GM18505 (cell line): ENCODE measurements around the gene SMIM44.
A peak's percentile ranks its signal among the peaks of the same experiment; 100 is the strongest.
"Not testable (repeated sequence)": the region's sequence is repeated elsewhere in the genome, so short reads cannot be mapped to it uniquely, and the experiment has no call there.

Experiments
- ATAC-seq: cut with Tn5 transposase; IDR thresholded peaks from one replicate; pipeline ENCODE4 v1.9.1; 2021; ENCODE audit not compliant: unreplicated experiment
- POLR2A ChIP-seq: IDR thresholded peaks from 4 replicates; pipeline ENCODE4 v1.6.1; 2011; ENCODE audit warnings: borderline replicate concordance; ENCODE audit not compliant: insufficient read depth, insufficient read length; ENCODE audit errors: extremely low read depth

The SMIM44 gene

DNA sequence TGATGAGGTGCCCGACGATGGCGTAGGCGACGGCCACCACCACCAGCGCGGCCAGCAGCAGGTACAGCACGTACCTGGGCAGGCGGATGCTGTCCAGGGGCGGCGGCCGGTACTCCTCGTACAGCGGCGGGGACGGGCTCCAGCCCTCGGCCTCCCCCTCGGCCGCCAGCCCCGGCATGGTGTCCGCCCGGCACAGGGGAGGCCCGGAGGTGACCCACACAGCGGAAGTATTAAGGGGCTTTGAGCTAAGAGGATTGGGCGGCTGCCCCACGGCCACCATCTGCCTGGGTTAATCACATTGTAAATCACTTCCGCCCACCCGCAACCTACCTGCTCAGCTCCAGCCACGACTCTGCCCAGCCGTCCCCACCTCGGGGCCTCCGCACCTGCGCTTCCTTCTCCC is at the start of gene SMIM44:
SMIM44 (minus strand) TSS at position 216 of the 403 bp plus-strand sequence; CDS start at position 178, 38 bp downstream.
- ATAC-seq, result no peak
- TF ChIP-seq POLR2A, result no peak

DNA sequence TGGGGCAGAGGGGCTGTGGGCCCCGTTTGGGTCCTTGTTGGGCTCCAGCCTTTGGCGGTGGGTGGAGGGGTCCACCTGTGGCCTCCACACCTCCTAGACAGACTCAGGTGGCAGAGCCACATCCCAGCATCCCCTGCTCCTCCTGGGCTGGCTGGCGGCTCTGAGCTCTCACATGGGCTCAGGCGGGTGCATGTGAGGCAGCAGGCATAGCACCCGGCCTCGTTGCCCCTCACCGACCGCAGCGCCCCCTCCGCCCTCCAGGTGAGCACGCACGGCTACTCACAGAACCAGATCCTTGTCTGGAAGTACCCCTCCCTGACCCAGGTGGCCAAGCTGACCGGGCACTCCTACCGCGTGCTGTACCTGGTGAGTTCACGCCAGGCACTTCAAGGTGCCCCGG is 49.8 kb upstream of the SMIM44 start:
- TF ChIP-seq POLR2A, result no peak
- no peak for ATAC-seq

DNA sequence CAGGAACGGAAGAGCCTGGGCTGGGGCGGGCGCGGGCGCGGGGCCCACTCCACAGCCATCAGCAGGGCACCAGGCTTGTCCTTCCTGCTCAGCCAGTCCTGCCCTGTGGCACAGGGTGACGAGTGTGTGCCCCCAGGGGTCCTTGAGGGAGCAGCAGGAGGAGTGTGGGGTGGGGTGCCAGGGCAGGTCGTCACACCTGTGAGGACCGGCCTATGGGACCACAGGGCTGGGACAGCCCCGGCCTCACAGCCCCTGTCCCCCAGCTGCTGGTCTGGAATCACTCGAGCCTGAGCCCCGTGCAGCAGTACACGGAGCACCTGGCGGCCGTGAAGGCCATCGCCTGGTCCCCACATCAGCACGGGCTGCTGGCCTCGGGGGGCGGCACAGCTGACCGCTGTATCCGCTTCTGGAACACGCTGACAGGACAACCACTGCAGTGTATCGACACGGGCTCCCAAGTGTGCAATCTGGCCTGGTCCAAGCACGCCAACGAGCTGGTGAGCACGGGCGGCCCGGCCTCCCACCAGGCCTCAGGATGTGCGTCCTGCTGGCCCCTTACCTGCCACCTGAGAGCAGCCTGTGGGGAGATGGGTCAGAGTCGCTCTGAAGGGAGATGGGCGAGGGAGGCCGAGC is 49.0 kb upstream of the SMIM44 start:
- TF ChIP-seq POLR2A, result no peak
- ATAC-seq, result no peak

DNA sequence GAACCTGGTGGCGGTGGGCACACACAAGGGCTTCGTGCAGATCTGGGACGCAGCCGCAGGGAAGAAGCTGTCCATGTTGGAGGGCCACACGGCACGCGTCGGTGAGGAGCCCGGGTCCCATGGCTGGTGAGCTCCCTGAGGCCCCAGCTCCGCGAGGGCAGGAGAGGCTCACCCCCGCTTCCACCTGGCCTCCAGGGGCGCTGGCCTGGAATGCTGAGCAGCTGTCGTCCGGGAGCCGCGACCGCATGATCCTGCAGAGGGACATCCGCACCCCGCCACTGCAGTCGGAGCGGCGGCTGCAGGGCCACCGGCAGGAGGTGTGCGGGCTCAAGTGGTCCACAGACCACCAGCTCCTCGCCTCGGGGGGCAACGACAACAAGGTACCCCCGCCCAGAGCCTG is 48.5 kb upstream of the SMIM44 start:
- ATAC-seq, result no peak
- no peak for TF ChIP-seq POLR2A

DNA sequence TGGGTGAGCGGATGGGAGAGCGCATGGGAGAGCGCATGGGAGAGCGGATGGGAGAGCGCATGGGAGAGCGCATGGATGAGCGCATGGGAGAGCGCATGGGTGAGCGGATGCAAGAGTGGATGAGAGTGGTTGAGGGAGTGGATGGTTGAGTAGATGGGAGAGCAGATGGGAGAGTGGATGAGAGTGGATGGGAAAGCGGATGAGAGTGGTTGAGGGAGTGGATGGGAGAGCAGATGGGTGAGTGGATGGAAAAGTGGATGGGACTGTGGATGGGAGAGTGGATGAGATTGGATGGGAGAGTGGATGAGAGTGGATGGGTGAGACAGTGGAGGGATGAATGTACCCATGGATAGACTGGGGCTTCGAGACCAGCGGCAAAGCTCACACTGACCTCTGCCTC is 47.1 kb upstream of the SMIM44 start:
- no peak for ATAC-seq

DNA sequence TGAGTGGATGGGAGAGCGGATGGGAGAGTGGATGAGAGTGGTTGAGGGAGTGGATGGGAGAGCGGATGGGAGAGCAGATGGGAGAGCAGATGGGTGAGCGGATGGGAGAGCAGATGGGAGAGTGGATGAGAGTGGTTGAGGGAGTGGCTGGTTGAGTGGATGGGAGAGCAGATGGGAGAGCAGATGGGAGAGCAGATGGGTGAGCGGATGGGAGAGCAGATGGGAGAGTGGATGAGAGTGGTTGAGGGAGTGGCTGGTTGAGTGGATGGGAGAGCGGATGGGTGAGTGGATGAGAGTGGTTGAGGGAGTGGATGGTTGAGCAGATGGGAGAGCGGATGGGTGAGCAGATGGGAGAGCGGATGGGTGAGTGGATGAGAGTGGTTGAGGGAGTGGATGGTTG is 46.1 kb upstream of the SMIM44 start:
- not testable (repeated sequence) for ATAC-seq

More for the DNA sequence above, 47.1 kb upstream of the SMIM44 start:
- no peak for TF ChIP-seq POLR2A

DNA sequence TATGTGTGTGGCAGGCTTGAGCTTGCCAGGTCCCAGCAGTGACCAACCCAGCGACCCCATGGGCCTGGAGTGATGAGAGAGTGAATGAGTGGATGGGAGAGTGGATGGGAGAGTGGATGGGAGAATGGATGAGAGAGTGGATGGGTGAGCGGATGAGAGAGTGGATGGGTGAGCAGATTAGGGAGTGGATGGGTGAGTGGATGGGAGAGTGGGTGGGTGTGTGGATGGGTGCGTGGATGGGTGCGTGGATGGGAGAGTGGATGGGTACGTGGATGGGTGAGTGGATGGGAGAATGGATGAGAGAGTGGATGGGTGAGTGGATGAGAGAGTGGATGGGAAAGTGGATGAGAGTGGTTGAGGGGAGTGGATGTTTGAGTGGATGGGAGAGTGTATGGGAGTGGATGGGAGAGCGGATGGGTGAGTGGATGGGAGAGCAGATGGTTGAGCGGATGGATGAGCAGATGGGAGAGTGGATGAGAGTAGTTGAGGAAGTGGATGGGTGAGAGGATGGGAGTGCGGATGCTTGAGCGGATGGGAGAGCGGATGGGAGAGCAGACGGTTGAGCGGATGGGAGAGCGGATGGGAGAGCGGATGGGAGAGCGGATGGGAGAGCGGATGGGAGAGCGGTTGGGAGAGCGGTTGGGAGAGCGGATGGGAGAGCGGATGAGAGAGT is 45.4 kb upstream of the SMIM44 start:
- no peak for ATAC-seq
- TF ChIP-seq POLR2A, result no peak

DNA sequence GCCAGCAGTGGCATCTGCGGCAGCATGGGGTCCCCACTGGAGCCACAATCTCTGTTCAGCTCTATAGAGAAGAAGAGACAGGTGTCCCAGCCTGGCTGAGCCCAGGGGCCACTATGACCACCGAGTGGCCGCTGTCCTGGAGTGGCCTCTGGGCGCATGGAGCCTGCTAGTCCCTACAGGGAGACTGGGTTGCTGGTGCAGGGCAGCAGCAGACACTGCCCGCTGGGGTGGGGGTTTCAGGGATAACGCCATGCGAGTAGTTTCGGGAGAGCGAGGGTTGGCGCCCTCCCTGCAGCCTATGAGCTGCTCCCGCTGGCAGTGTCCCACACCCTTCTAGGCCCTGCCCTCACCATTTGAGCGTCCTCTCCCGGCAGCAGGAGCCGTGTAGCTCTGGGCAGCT is 44.8 kb upstream of the SMIM44 start:
- ATAC-seq, result no peak
- no peak for TF ChIP-seq POLR2A

DNA sequence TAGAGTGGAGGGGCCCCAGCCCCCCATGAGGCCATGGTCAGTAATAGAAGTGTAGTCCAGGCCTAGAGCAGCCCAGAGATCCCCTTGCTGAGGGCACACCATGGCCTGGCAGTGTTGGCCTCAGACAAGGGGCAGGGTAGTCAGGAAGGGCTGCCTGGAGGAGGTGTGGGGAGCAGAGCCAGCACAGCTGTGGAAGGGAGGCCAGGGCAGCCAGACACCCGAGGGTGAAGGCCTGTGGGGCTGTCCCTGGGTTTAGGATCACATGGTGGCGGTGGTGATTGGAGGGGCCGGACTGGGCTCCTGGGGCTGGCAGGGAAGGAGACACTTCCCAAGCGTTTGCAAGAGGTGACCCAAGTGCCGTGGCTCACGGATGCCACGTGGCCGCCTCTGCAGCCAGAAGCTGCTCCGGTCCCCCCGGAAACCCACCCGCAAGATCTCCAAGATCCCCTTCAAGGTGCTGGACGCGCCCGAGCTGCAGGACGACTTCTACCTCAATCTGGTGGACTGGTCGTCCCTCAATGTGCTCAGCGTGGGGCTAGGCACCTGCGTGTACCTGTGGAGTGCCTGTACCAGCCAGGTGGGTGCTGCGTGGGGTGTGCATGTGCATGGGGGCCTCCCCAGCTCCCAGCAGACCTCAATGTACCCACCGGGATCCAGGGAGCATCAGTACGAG is 44.1 kb upstream of the SMIM44 start:
- no peak for ATAC-seq
- TF ChIP-seq POLR2A, result no peak

DNA sequence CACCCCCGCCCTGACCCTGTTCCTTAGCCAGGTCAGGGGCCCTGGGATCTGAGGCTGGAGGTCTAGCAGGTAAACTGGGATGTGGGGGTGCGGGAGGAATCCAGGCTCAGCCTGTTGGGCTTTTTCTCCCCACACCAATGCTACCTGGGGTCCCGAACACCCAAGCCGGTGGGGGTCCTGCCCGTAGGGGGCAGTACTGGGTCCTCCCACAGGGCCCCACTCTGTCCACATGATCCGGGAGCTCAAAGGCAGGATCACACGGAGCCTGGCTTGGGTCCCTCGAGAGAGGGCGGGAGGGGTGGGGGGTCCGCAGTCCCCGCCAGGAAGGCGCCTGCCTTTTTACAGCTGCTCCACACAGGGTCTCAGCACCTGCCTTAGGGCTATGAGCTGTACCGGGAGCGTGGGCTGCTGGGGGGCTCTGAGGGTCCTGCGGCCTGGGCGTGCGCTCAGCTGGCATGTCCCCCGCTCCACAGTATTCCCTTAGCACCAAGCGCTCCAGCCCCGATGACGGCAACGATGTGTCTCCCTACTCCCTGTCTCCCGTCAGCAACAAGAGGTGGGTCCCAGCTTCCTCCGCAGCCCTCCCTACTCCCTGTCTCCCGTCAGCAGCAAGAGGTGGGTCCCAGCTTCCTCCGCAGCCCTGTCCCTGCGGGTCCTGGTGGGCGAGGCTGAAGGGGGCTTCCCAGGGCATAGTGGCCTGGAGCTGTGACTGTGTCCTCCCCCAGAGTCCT is 43.4 kb upstream of the SMIM44 start:
- ATAC-seq, result no peak
- no peak for TF ChIP-seq POLR2A

DNA sequence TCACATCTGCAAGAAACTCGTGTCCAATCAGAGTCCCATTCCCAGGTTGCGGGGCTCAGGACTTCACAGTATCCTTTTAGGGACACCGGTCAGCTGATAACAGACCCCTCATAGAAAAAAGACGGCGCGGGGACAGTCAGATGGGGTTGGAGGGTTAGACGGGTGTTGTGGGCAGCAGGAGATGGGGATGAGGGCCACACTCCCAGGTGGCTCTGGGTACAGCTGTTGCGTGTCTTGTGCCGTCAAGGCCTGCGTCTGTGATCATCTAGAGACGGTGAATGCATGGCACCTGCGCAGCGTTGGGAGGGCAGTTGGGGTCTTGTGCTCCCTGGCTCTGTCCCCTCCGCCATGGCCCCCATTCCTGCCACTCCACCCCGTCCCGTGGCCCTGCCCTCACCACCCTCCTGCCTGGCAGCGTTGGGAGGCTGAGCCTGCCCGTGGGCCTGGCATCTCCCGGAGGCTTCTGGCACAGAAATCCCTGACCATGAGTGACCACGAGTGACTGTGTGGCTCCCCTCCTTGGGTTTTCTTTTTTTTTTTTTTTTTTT is 41.7 kb upstream of the SMIM44 start:
- TF ChIP-seq POLR2A, result no peak
- no peak for ATAC-seq

DNA sequence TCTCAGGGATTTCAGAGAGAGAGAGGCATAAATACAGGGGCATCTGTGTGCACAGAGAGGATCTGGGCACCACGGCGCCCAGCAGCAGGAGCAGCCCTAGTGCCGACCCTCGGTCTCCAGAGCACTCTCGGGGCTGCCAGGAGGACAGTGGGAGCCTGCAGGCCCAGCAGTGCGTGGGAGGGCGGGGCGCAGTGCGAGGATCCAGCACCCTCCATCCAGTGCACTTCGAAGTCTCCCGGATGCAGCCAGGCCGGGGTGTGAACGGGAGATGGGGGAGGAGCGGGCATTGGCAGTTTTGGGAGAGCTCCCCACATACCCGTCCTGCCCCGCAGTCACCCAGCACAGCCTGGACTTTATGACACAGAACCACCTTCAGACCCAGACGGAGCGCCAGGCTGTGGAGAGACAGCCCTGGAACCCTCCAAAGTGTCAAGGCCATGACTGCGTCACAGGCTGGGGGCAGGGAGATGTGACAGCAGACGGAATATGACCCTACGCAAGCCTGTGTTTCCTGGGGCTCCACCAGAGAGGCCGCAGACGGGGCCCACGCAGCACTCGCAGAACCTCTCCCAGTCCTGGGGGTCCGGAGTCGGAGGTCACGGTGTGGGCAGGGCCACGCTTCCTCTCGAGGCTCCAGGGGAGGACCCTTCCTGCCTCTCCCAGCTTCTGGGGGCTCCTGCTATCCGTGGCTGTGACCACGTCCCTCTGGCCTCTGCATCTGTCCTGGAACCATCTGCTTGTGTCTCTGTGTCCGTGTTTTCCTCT is 41.0 kb upstream of the SMIM44 start:
- ATAC-seq, result no peak
- TF ChIP-seq POLR2A, result peak; percentile 16
